Smooth muscle cell of bladder (primary cell): ENCODE measurements around the gene MLLT6. TPM values are rescaled to one million over a fixed set of nuclear protein-coding genes. Genes with fewer than 3 reads are reported as not detected.

Experiments used
- total RNA-seq: library from RNA; depleted of rRNA; stranded (reverse); fragments of >200 nt; gene quantifications from 2 replicates; pipeline ENCODE4 v1.2.3, GENCODE V29; 2014

The MLLT6 gene
- 15.8 and 27.6 TPM in 2 replicates for total RNA-seq

GRCh38 chr17:38704606-38705522, at the start of gene MLLT6:
TSS of gene MLLT6 (plus strand) at chr17:38705273. CDS start at chr17:38705633, 360 bp downstream.

GRCh38 chr17:38674749-38675615, 30.1 kb upstream of the MLLT6 start, which contains the start of gene EPOP:
TSS of gene EPOP (minus strand) at chr17:38674957. CDS start at chr17:38674495, 462 bp downstream.

GRCh38 chr17:38729886-38730525, 24.9 kb downstream of the MLLT6 start, which contains the start of gene CISD3:
TSS of gene CISD3 (plus strand) at chr17:38730341. CDS start at chr17:38730359, 18 bp downstream.

GRCh38 chr17:38748149-38748891, 43.2 kb downstream of the MLLT6 start, which contains the start of gene PCGF2:
TSS of gene PCGF2 (minus strand) at chr17:38748336. CDS start at chr17:38740402, 7,934 bp downstream.

GRCh38 chr17:38752308-38753070, 47.4 kb downstream of the MLLT6 start, which contains the start of gene PSMB3:
TSS of gene PSMB3 (plus strand) at chr17:38752741. CDS start at chr17:38752827, 86 bp downstream.

Other genes with a start within 250 kb of the MLLT6 start
- not detected in 2 replicates for gene SRCIN1, start 99.3 kb upstream of the MLLT6 start, total RNA-seq
- gene EPOP, start 30.3 kb upstream of the MLLT6 start, total RNA-seq = 0.43 and 0.83 TPM in 2 replicates
- gene CISD3, start 25.1 kb downstream of the MLLT6 start, total RNA-seq = 3.1 and 4.7 TPM in 2 replicates
- gene PCGF2, start 43.1 kb downstream of the MLLT6 start, total RNA-seq = 2.8 and 3.1 TPM in 2 replicates
- gene PSMB3, start 47.5 kb downstream of the MLLT6 start, total RNA-seq = 365 and 434 TPM in 2 replicates
- 26.6 and 41.3 TPM in 2 replicates for gene PIP4K2B, start 94.3 kb downstream of the MLLT6 start, total RNA-seq
- 7.4 and 10.4 TPM in 2 replicates for gene CWC25, start 120.0 kb downstream of the MLLT6 start, total RNA-seq
- gene RPL23, start 148.4 kb downstream of the MLLT6 start, total RNA-seq = 3,070 and 3,076 TPM in 2 replicates
- gene LASP1, start 164.8 kb downstream of the MLLT6 start, total RNA-seq = 60.3 and 71.7 TPM in 2 replicates